ENCODE results near the gene FLT3LG. TPM values are rescaled to one million over a fixed set of nuclear protein-coding genes. Genes with fewer than 3 reads are reported as not detected.
A peak's percentile ranks its signal among the peaks of the same experiment; 100 is the strongest.

The FLT3LG gene
- total and polyA plus RNA-seq, 9 of the 15 experiments (the other 6 are each of a cell fraction or from before 2014, with no cell fraction given), result 0.31 to 6.4 (median 1.1) TPM

GRCh38 chr19:49451430-49452181 lies 22.4 kb upstream of the FLT3LG start, which contains the start of gene PIH1D1 (continued):
- TF ChIP-seq POLR2G (IDR thresholded peaks at IDR 0.05; ENCODE audit: low read depth, low read length), result peak; percentile 66
- peak; percentile 79 for TF ChIP-seq E2F3 (CRISPR knock-in tag; IDR thresholded peaks at IDR 0.05)
- peak; percentile 46; the same call in 1 of the 2 replicates for TF ChIP-seq DPF2 (IDR thresholded peaks at IDR 0.05)
- no peak for TF ChIP-seq MLLT1 (IDR thresholded peaks at IDR 0.05)
- peak; percentile 11 for TF ChIP-seq HNRNPLL (IDR thresholded peaks at IDR 0.05; ENCODE audit: low read depth, low read length, poor library complexity, severe bottlenecking)
- TF ChIP-seq FOXK2 (conservative IDR thresholded peaks at IDR 0.05 in 1 of 2, IDR thresholded peaks at IDR 0.05 in 1 of 2; ENCODE audit: low read depth in 2 of 2), result peak; percentile 98 to 99
- peak; percentile 90 to 95 for TF ChIP-seq FOXA3 (CRISPR knock-in tag; conservative IDR thresholded peaks at IDR 0.05 in 1 of 2, IDR thresholded peaks at IDR 0.05 in 1 of 2)
- no peak for TF ChIP-seq ZBTB8A (IDR thresholded peaks at IDR 0.05; ENCODE audit: partially characterized antibody)
- peak; percentile 64; the same call in 1 of the 2 replicates for TF ChIP-seq JUND (IDR thresholded peaks at IDR 0.05; ENCODE audit: borderline replicate concordance, low read depth, low read length)
- no peak for TF ChIP-seq JUND (tag; IDR thresholded peaks at IDR 0.05; ENCODE audit: borderline replicate concordance, low read depth, low read length)
- TF ChIP-seq ZNF12 (CRISPR knock-in tag; IDR thresholded peaks at IDR 0.05), result no peak
- TF ChIP-seq GABPB1 (CRISPR knock-in tag; IDR thresholded peaks at IDR 0.05), result peak; percentile 96
- TF ChIP-seq TAF7 (tag; IDR thresholded peaks at IDR 0.05), result peak; percentile 39; the same call in 1 of the 2 replicates
- peak; percentile 78 for TF ChIP-seq SPI1 (IDR thresholded peaks at IDR 0.05; ENCODE audit: borderline replicate concordance, low read depth, low read length)
- TF ChIP-seq RBFOX2 (IDR thresholded peaks at IDR 0.05; ENCODE audit: low read depth, low read length), result peak; percentile 72
- peak; percentile 87 for TF ChIP-seq HCFC1 (IDR thresholded peaks at IDR 0.05; ENCODE audit: low read depth, low read length)
- no peak for TF ChIP-seq MCM2 (IDR thresholded peaks at IDR 0.05; ENCODE audit: low read depth)
- TF ChIP-seq NR2F6 (CRISPR knock-in tag; IDR thresholded peaks at IDR 0.05), result no peak
- no peak for TF ChIP-seq LEF1 (IDR thresholded peaks at IDR 0.05)
- TF ChIP-seq CREB3L1 (IDR thresholded peaks at IDR 0.05; ENCODE audit: borderline replicate concordance, low read depth), result peak; percentile 69; the same call in 1 of the 2 replicates
- TF ChIP-seq ZNF589 (CRISPR knock-in tag; IDR thresholded peaks at IDR 0.05; ENCODE audit: low read depth), result 0 out of 2 replicates have a peak, but pooled peaks have one; percentile 54
- 0 out of 2 replicates have a peak, but pooled peaks have one; percentile 16 for TF ChIP-seq NR2C2 (CRISPR knock-in tag; IDR thresholded peaks at IDR 0.05)
- TF ChIP-seq NR2C2 (tag; IDR thresholded peaks at IDR 0.05), result no peak; the same call in 1 of the 2 replicates
- TF ChIP-seq NRF1 (conservative IDR thresholded peaks at IDR 0.05 in 1 of 2, IDR thresholded peaks at IDR 0.05 in 1 of 2), result peak; percentile 40 to 50; a peak in 3 of 4 replicates
- no peak for TF ChIP-seq ZBTB34 (CRISPR knock-in tag; IDR thresholded peaks at IDR 0.05)
